K562 (cell line): ENCODE measurements around the gene DUS3L. TPM values are rescaled to one million over a fixed set of nuclear protein-coding genes. Genes with fewer than 3 reads are reported as not detected.

Source experiments
- GABPA ChIP-seq: fragments of 200-800 bp; sonication (Bioruptor generic); conservative IDR thresholded peaks from 2 replicates; pipeline ENCODE4 v1.6.1; 2016; ENCODE audit warnings: low read depth, missing genetic modification characterization, missing compliant biosample characterization
- SAFB2 ChIP-seq: fragments of 200-400 bp; formaldehyde crosslinking; IDR thresholded peaks from 2 replicates; pipeline ENCODE4 v1.6.1; 2018; ENCODE audit warnings: borderline replicate concordance, low read length, low read depth, moderate library complexity; ENCODE audit not compliant: severe bottlenecking
- SMAD4 ChIP-seq: fragments of 250-450 bp; sonication (Bioruptor Pico); conservative IDR thresholded peaks from 2 replicates; pipeline ENCODE4 v1.8.0; 2021; ENCODE audit warnings: inconsistent platforms, mild to moderate bottlenecking, moderate library complexity
- ZNF695 ChIP-seq: fragments of 450-650 bp; formaldehyde crosslinking; IDR thresholded peaks from 2 replicates; pipeline ENCODE4 v1.4.0; 2020; ENCODE audit warnings: mild to moderate bottlenecking, moderate library complexity
- polyA plus RNA-seq, 8 experiments: library from polyadenylated mRNA; depleted of rRNA in 4 of 8; stranded (reverse) in 5 of 8; unstranded in 3 of 8; fragments of >200 nt; fragmentation: Nextera tagmentation in 2 of 8; fragmentation: Illumina TruSeq in 1 of 8; extraction: Ambion mirVana in 2 of 8; extraction: Trizol in 1 of 8; gene quantifications; 2 replicates each; pipeline versions ENCODE4 v1.2.1 to v1.2.3, GENCODE V29; 2011 to 2014; ENCODE audit warnings: inconsistent platforms in 1 of 8, missing spikeins in 1 of 8
- total RNA-seq, 7 experiments: library from RNA; depleted of rRNA in 6 of 7; stranded (reverse); fragments of >200 nt in 6 of 7; fragmentation: Illumina TruSeq in 2 of 7; extraction: Trizol in 2 of 7; gene quantifications; 2 replicates each; pipeline versions ENCODE4 v1.2.1 to v1.2.3, GENCODE V29; 2011 to 2021; ENCODE audit warnings: low replicate concordance in 1 of 7
- TF ChIP-seq, protein P1 (sequence below), 2 experiments: IDR thresholded peaks in 1 of 2; conservative IDR thresholded peaks in 1 of 2; 2 replicates each; pipeline ENCODE4 v1.6.1; 2016; ENCODE audit warnings: low read depth in 2 of 2, mild to moderate bottlenecking in 1 of 2, missing compliant biosample characterization in 1 of 2, missing genetic modification characterization in 1 of 2, moderate library complexity in 1 of 2
- TF ChIP-seq, protein P2 (sequence below), 2 experiments: fragments of 450-650 bp; formaldehyde crosslinking in 1 of 2; IDR thresholded peaks; 2 replicates each; pipeline versions ENCODE4 v1.4.0 to v1.6.1; 2014 to 2020; ENCODE audit warnings: mild to moderate bottlenecking in 2 of 2, borderline replicate concordance in 1 of 2, low read depth in 1 of 2

DUS3L gene
- total and polyA plus RNA-seq, 9 of the 15 experiments (the other 6 are each of a cell fraction or from before 2014, with no cell fraction given): 1.7 to 102 (median 77.5) TPM

DNA sequence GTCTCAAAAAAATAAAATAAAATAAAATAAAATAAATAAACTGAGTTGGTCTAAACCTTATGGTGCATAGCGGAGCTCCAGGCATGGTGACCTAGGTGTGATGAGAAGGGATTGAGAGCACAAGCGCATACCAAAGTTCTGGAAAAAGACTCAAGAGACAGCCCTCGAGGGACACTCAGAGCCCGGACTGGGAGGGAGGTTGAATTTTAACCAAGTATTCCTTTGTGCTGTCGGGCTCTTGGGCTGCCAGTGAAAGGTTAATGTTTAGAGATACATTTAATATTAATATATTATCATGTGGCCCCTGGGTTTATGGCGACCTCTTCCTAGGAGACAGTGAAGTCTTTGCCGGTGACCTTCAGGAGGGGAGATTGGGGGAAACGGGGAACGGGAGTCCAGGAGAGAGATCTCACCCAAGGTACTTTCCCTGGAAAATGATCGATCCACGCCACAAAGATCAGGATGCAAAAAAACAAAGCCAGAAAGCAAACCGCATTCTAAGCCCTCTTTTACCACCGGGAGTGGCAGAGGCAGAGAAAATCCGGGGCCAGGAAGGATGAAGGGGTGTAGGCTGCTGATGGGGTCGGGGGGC, 46.9 kb upstream of the DUS3L start (continued):
- TF ChIP-seq, protein P1, sequence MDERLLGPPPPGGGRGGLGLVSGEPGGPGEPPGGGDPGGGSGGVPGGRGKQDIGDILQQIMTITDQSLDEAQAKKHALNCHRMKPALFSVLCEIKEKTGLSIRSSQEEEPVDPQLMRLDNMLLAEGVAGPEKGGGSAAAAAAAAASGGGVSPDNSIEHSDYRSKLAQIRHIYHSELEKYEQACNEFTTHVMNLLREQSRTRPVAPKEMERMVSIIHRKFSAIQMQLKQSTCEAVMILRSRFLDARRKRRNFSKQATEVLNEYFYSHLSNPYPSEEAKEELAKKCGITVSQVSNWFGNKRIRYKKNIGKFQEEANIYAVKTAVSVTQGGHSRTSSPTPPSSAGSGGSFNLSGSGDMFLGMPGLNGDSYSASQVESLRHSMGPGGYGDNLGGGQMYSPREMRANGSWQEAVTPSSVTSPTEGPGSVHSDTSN (CRISPR knock-in tag; IDR thresholded peaks at IDR 0.05; ENCODE audit: low read depth): no peak
- TF ChIP-seq, protein P1 (tag; conservative IDR thresholded peaks at IDR 0.05; ENCODE audit: low read depth): no peak
- TF ChIP-seq SMAD4 (CRISPR knock-in tag): no peak
- TF ChIP-seq GABPA (tag): no peak
- TF ChIP-seq, protein P2, sequence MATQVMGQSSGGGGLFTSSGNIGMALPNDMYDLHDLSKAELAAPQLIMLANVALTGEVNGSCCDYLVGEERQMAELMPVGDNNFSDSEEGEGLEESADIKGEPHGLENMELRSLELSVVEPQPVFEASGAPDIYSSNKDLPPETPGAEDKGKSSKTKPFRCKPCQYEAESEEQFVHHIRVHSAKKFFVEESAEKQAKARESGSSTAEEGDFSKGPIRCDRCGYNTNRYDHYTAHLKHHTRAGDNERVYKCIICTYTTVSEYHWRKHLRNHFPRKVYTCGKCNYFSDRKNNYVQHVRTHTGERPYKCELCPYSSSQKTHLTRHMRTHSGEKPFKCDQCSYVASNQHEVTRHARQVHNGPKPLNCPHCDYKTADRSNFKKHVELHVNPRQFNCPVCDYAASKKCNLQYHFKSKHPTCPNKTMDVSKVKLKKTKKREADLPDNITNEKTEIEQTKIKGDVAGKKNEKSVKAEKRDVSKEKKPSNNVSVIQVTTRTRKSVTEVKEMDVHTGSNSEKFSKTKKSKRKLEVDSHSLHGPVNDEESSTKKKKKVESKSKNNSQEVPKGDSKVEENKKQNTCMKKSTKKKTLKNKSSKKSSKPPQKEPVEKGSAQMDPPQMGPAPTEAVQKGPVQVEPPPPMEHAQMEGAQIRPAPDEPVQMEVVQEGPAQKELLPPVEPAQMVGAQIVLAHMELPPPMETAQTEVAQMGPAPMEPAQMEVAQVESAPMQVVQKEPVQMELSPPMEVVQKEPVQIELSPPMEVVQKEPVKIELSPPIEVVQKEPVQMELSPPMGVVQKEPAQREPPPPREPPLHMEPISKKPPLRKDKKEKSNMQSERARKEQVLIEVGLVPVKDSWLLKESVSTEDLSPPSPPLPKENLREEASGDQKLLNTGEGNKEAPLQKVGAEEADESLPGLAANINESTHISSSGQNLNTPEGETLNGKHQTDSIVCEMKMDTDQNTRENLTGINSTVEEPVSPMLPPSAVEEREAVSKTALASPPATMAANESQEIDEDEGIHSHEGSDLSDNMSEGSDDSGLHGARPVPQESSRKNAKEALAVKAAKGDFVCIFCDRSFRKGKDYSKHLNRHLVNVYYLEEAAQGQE (IDR thresholded peaks at IDR 0.05; ENCODE audit: borderline replicate concordance): no peak
- TF ChIP-seq, protein P2 (CRISPR knock-in tag; IDR thresholded peaks at IDR 0.05; ENCODE audit: low read depth): no peak
- TF ChIP-seq SAFB2: no peak
- TF ChIP-seq ZNF695 (CRISPR knock-in tag): no peak
